Epidermal melanocyte (primary cell): ENCODE results near the gene HEXD.
"Not testable (repeated sequence)": the region's sequence is repeated elsewhere in the genome, so short reads cannot be mapped to it uniquely, and the experiment has no call there.

ENCODE experiments used
- DNase-seq: peaks from one replicate; pipeline ENCODE4 v3.0.0; 2011; ENCODE audit warnings: low spot score; ENCODE audit not compliant: insufficient read length

HEXD gene

DNA sequence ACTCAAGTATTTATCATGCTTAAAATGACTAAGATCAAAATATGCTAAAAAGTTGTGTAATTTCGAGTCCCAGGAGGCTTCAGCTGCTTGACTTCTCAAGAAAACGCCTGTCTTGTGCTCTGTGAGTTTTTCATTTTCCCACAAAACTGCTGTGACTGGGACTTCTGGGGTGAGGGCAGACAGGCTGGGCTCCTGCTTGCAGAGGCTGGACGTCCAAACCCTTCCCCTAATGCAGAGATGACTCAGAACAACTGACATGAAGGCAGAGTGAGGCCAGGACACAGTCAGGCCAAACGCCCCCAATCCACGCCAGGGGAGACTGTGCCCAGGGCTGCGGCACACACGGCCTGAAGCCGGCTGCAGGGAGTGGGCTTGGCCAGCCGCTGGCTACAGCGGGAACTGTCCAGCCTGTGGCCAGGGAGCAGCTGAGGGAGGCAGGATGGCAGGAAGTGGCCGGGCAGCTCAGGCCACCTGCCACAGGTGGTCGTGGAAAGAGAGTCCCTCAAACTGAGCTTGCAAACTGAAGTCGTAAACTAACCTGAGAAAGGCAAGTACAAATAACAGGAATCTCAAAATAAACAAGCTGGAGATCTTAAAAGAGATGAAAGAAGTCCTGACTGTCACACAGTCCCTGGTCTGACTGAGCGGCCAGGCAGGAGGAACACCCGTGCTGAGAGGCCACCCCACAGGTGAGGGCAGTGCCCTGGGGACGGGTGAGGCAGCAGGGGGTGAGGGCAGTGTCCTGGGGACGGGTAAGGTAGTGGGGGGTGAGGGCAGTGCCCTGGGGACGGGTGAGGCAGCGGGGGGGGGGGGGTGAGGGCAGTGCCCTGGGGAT is 21.3 kb upstream of the HEXD start:
- no peak for DNase-seq

DNA sequence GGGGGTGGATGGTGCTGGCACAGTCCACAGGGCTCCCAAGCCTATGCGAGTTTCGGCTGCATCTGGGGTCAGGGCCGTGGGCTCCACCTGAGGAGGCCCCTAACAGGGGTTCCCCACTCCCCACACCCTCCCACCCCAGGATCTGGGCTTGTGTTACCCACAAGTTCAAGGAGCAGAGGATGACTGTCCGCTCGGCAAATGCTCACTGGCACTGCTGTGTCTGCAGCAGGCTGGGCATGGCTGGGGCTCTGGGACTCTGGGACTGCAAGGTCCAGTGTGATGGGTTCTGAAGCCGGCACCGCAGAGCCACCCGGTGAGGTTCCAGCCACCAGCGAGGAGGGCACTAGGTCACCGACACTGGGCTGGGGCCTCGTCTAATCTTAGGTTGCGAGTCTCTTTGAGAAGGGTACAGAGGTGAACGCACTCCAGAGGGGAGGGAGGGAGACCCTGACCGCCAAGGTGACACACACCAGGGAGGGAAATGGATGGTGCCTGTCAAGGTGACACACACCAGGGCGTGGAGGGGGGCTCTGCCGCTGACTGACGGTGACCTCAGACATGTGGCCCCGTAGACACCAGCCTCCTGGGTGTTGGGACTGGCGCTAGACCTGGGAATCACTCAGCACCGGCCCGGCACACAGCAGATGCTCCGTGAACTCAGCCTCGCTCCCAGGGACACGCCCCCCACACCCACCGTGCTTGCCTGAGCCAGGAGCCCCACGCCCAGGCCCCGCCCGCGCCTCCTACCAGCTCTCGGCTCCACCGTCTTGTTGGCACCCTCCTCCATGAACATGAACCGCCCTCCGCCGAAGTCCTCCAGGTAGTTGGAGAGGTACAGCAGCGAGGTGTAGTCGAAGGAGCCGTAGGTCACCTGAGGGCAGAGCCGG is 20.5 kb upstream of the HEXD start:
- no peak for DNase-seq

DNA sequence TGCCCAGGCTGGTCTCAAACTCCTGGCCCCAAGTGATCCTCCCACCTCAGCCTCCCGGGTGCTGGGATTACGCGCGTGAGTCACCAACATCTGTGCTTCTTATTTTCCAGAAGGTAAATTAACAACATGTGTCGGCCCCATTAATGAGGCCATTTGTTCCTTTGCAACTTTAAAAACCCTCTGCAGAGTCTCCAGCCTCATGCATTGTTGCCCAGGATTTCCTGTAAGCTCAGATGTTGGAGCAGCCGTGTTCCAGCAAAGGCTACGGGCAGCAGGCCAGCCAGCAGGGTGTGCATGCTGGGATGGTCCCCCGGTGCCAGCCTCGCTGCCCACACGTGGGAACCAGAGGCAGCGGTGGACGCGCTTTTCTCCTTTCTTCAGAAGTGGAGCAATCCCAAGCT is 19.1 kb upstream of the HEXD start:
- DNase-seq, result peak; percentile 90

DNA sequence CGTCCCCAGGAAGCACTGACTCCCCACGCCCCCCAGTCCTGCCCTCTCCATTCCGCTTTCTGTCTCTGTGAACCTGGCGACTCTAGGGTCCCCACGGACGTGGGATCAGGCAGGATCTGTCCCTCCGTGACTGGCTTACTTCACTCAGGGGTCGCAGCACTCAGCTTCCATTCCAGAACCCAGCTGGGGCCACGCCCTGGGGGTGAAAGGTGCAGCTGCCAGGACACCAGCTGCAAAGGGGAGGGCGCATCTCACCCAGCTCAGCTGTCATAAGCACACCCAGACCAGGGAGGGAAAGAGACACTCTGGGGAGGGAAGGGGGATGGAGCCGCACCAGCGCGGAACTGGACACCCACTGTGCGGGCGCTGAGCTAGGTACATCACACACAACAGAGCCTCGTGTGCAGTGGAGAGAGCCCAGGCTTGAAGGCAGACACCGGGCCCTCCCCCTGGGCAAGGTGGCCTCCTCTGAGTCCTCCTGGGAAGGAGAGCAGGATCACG is 18.5 kb upstream of the HEXD start:
- DNase-seq, result no peak

DNA sequence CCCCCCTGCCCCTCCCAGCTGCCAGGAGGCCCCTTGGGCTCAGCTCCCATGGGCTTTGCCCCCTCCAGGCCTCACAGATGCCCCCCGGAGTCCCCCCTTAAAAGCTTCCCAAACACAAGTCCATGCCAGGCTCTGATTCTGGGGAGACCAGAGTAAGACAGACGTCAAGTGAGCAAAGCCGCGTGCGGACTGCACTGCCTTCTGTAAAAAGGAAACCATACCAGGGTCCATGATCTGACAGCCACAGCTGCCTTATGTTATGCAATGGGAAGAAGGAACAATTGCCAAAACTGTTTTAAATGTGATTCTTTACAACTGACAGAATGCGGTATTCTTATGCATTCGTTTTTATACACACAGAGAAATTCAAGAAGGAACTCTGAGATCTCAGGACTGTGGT is 17.9 kb upstream of the HEXD start:
- no peak for DNase-seq

DNA sequence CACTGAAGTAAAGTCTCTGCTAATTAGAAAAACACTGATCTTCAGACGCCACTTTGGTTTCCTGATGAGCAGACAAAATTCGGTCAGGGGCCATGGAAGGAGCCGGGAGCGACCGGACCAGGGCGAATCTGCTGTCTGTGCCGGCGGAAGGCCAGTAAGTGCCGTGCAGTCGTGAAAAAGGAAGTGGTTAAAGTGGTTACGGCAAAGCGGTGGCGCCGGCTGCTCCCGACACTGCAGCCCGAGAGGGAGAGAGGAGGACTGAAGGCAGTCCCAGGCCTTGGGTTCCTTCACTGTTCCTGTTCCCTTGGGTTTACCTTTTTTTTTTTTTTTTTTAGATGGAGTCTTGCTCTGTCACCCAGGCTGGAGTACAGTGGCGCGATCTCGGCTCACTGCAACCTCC is 17.3 kb upstream of the HEXD start:
- no peak for DNase-seq

DNA sequence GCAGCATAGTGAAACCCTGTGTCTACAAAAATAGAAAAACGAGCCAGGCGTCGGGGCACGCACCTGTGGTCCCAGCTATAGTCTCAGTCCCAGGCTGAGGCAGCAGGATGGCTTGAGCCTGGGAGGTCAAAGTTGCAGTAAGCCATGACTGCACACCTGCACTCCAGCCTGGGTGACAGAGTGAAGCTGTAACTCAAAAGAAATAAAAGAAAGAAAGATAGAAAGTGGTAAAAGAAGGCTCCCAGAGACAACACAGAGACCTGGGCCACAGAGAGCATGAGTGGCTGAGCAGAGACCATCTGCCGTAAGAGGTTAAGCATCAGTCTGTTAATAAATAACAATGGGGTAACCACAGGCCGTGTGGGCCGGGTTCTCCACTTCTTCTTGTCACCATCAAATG is 15.3 kb upstream of the HEXD start:
- DNase-seq, result no peak

DNA sequence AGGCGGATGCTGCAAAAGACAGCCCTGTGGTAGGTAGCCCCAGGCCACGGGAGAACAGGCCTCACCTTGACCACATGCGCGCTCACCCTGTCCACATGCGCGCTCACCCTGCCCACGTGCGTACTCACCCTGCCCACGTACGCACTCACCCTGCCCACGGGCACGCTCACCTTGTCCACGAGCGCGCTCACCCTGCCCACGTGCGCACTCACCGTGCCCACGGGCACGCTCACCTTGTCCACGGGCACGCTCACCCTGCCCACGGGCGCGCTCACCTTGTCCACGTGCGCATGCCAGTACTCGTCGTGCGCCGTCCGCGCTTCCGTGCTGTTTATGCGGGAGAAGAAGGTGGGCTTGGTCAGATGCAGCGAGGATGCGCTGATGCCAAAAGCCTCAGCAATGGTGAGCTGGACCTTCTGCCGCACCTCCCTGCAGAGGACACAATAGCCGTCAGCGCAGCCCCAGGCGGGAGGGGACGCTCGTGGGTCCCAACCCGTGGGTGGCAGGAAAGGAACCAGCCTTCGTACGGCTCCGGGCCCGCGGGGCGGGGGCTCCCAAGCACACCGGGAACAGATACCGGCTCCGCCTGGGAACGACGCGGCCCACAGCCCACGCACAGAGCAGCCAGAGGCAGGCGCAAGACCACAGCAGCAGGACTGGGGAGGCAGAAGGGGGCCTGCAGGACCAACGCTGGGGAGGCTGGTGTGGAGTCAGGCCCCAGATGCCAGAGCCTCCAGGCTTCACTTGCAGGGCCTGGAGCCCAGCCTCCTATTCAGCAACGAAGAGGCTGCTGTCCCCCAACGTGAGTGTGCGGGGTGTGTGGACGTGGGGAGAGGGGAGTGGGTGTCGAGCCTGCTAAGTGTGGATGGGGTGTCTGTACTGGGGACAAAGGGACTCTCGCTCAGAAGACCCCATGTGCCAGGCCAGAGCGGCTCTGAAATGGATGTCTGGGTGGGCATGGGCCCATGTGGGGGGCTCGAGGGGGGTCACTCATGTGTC is 14.2 kb upstream of the HEXD start:
- DNase-seq, result no peak

DNA sequence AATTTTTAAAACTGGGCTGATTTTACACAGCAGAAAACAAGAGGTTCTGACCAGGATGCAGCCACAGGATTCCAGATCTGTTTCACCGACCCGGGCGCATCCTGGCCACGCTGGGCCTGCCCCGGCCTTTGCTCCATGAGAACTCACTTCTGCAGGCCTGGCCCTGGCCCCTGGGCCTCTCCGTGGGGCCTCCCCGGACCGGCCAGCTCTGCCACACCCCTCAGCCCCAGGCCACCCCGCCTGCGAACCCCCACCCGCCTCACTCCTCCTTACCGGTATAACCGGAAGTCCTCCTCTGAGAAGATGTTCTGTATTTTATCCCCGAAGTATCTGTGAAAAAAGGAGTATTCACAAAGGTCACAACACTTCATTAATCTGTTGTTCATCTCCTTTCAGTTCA is 13.1 kb upstream of the HEXD start:
- no peak for DNase-seq

DNA sequence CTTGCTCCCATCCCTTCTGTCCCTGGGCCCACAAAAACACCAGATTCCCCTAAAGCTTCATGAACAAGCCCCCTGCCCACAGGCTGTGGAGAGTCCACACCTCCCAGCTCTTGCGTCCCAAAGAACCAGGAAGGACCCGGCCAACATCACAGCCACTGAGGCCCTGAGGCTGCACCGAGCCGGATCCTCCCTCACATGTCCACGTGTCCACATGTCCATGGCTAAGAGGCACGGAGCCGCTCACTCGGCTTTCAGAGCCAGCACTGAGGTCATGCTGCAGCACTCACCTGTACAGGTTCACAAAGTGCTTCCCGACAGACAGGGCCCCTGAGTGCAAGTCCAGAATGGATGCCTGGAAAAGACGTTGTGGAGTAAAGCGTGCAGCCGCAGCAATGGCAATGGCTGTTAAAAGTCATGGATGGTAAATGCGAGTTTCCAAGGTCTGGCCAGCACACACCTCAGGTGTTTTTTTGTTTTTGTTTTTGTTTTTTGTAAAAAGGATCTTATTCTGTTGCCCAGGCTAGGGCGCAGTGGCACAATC is 11.9 kb upstream of the HEXD start:
- no peak for DNase-seq

DNA sequence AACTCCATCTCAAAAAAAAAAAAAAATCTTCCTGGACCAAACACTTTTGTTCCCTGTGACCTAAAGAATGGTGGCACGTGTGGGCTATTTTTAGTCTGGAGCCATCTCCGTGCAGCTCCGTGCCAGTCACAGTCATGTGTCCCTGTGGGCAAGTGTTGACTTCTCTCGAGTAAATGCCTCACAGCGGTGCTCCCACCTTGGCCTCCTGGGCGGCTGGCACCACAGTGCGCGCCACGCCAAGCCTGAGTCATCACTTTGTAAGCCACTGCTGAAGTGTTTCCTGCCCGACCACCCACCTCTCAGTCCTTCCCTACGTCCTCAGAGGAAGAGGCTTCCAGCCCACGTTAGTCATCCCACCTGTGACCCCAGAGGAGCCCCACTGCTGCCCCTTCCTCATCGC is 10.9 kb upstream of the HEXD start:
- no peak for DNase-seq

DNA sequence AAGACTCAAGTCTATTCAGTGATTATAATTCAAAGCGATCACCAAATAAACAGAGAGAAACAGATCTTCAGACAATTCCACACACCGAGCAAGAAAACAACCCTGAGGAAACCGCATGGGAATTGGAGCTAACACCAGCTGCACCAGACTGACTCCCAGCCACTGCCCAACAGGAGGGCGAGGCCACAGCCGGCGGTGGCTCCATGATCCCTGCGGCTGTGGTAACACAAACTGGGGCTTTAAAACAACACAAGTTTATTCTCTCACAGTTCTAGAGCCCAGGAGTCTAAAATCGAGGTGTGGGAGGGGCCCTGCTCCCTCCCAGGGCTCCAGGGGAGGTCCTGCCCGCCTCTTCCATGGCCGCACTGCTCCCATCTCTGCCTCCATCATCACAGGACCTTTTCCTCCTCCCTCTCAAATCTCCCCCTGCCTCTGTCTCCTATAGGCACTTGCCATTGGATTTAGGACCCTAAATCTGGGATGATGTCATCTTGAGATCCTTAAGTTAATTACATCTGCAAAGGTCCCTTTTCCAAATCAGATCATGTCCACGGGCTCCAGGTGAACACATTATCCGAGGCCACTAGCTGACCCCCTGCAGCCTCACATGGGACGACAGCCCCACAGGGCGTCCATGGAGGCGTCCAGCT is 9.7 kb upstream of the HEXD start:
- DNase-seq, result no peak

DNA sequence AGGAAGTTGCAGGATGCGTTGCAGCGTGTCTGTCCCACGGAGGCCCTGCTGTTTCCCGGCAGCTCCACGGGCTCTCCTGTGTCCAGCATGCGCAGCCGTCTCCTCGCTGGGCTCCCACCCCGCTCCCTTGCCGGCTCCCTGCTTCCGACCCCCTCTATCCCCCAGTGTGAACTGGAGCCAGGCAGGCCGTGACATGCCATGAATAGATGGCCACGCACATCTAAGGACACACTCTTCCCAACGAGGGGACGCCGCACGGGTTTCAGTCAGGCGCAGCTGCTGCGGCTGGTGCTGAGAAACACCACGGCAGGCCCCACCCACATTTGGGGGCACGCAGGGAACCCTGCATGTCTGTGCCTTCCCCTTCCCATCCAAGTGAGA is 9.2 kb upstream of the HEXD start:
- DNase-seq, result no peak

DNA sequence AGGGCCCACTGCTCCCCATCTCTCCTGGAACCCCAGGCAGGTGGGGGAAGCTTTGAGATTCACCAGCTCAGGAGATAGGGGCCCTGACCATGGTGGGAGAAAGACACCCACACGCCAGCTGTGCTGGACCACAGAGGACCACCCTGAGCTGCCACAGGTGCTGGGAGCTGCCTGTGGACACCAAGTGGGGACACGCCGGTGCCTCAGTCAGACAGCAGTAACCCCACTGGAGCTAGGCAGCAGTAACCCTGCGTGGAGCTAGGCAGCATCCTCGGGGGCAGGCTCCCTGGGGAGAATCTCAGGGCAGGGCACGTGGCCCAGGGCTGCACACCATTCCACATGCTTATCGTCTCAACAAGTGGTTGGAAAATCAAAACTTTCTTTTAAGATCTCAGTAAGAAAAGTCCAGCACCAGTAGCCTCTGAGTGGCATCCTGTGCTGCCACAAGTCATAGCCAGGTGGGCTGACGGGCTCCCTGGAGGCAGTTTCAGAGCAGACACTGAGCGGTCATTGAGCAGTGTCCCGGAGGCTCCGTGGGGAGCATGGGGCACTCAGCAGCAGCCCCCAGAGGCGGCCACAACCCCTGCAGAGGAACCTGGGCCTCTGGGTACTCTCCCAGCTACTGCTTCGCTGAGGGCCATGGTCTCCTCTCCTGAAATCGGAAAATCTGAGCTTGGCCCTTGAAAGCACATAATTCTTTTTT is 8.0 kb upstream of the HEXD start:
- DNase-seq, result no peak

DNA sequence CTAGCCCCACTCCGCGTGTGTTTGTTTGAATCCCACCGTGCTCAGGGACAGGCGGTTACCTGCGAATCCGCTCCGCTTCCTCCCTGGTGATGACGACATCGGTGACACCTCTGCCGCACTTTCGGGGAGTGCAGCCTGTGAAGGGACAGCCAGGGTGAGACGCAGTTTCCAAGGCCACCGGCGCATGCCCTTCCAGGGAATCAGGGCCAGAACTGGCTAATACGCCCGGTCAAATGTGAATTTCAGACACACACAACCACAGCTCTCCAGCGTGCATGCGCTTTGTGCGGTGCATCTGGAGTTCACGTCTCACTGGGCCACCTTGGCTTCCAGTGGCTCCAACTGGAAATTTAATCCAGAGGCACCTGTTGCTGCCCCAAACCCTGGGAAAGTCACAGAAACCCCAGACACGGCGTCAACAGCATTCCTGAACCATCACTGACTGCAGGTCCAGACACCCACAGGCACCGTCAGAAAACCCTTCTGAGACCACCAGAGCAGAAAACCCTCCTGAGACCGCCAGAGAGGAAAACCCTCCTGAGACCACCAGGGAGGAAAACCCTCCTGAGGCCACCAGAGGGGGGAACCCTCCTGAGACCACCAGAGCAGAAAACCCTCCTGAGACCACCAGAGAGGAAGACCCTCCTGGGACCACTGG is 6.6 kb upstream of the HEXD start:
- DNase-seq, result no peak

DNA sequence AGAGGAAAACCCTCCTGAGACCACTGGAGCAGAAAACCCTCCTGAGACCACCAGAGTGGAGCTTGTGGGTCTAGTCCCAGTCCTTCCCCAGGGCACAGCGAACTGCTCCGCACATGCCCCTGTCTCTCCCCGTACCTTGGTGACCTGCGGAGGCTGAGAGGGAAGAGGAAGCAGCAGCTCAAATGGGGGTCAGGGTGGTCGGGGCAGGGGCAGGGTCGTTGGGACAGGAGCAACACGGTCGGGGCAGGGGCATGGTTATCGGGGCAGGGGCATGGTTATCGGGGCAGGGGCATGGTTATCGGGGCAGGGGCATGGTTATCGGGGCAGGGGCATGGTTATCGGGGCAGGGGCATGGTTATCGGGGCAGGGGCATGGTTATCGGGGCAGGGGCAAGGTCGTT is 6.1 kb upstream of the HEXD start:
- not testable (repeated sequence) for DNase-seq

DNA sequence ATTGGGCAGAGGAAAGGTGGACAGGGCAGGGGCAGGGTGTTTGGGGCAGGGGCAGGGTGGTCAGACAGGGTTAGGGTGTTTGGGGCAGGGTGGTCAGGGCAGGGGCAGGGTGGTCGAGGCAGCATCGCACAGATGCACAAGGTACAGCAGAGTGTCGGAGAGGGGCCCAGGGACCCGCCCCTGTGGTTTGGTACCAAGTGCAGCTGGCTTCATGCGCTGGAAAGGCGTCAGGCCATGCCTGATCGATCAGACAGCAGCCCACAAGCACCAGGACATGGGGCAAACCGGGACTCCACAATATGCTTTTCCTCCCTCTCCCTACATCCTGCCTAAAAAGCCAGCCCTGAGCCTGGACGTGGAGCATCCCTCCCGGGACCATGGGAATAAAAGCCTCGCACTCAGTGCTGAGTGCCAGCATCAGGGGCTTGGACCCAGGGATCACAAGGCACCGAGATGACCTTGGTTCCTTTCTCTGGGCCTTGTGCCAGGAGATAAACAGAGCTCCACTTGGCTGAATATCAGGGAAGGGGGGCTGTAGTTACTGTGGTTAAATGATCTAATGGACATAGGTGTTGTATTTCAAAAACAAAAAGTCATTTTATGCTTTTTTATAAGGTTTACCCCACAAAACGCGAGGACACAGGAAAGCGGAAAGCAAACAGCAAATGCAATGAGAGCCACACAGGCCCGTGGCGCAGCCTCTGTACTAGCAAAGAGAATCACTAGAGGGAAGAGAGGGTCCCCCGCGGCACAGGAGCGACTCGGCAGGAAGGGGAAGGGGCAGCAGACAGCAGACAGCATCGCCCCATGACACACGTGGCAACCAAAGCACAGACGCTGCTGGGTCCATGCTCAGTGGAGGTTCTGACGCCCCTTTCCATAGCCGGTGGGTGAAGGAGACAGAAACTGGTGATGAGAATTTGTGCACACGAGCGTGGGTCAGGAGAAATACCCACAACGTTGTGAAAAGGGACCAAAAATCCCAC is 5.3 kb upstream of the HEXD start:
- DNase-seq, result no peak
